H1 (cell line): ENCODE measurements around the gene ARHGEF11. TPM values are rescaled to one million over a fixed set of nuclear protein-coding genes. Genes with fewer than 3 reads are reported as not detected.

ENCODE experiments used
- ATF2 ChIP-seq: IDR thresholded peaks from 2 replicates; pipeline ENCODE4 v1.6.1; 2012; ENCODE audit warnings: low read length, inconsistent platforms
- BACH1 ChIP-seq: IDR thresholded peaks from 2 replicates; pipeline ENCODE4 v1.6.1; 2012; ENCODE audit warnings: low read length, improper control_type of control experiment
- CBX8 ChIP-seq: fragments of 300-800, 300-1000 bp; sonication (generic); IDR thresholded peaks from 2 replicates; pipeline ENCODE4 v1.7.1; 2016; ENCODE audit warnings: low read depth, low read length, borderline replicate concordance
- CEBPB ChIP-seq: IDR thresholded peaks from 2 replicates; pipeline ENCODE4 v1.6.1; 2012; ENCODE audit warnings: low read depth, low read length
- GABPA ChIP-seq: IDR thresholded peaks from 2 replicates; pipeline ENCODE4 v1.6.1; 2011; ENCODE audit warnings: mild to moderate bottlenecking, low read length, moderate library complexity, borderline replicate concordance; ENCODE audit not compliant: insufficient read depth
- HDAC6 ChIP-seq: IDR thresholded peaks from one replicate; pipeline ENCODE4 v1.7.1; 2012; ENCODE audit warnings: low read depth, mild to moderate bottlenecking, inconsistent platforms, low read length, moderate library complexity
- JUN ChIP-seq: IDR thresholded peaks from 2 replicates; pipeline ENCODE4 v1.6.1; 2011; ENCODE audit warnings: low read depth, mild to moderate bottlenecking, improper control_type of control experiment, low read length
- KDM4A ChIP-seq: IDR thresholded peaks from one replicate; pipeline ENCODE4 v1.7.1; 2012; ENCODE audit warnings: low read depth, mild to moderate bottlenecking, moderate library complexity, low read length, inconsistent platforms; ENCODE audit not compliant: severe bottlenecking
- KDM5A ChIP-seq: fragments of 200-600 bp; IDR thresholded peaks from 2 replicates; pipeline ENCODE4 v1.7.1; 2012; ENCODE audit warnings: mild to moderate bottlenecking, low read length, inconsistent platforms, mixed read lengths
- POU5F1 ChIP-seq: IDR thresholded peaks from 2 replicates; pipeline ENCODE4 v1.6.1; 2011; ENCODE audit warnings: low read depth, mild to moderate bottlenecking, low read length, moderate library complexity
- RAD21 ChIP-seq, 2 experiments: IDR thresholded peaks in 1 of 2; conservative IDR thresholded peaks in 1 of 2; 2 replicates each; pipeline ENCODE4 v1.6.1; 2011; ENCODE audit warnings: low read depth in 2 of 2, low read length in 2 of 2, improper control_type of control experiment in 1 of 2, inconsistent platforms in 1 of 2, mild to moderate bottlenecking in 1 of 2, moderate library complexity in 1 of 2
- RBBP5 ChIP-seq: IDR thresholded peaks from 2 replicates; pipeline ENCODE4 v1.7.1; 2012; ENCODE audit warnings: low read depth, mild to moderate bottlenecking, inconsistent platforms, low read length, moderate library complexity, borderline replicate concordance
- RNF2 ChIP-seq: fragments of 200-900, 300-1000 bp; sonication (generic); IDR thresholded peaks from 2 replicates; pipeline ENCODE4 v1.7.1; 2016; ENCODE audit warnings: borderline replicate concordance, low read depth, mild to moderate bottlenecking, antibody characterized with exemption, low read length; ENCODE audit not compliant: poor library complexity, severe bottlenecking; ENCODE audit errors: missing control alignments
- SIRT6 ChIP-seq: IDR thresholded peaks from one replicate; pipeline ENCODE4 v1.7.1; 2012; ENCODE audit warnings: low read length, inconsistent platforms
- SIX5 ChIP-seq: IDR thresholded peaks from 2 replicates; pipeline ENCODE4 v1.6.1; 2011; ENCODE audit warnings: mild to moderate bottlenecking, low read depth, low read length
- SP2 ChIP-seq: IDR thresholded peaks from 2 replicates; pipeline ENCODE4 v1.6.1; 2012; ENCODE audit warnings: mild to moderate bottlenecking, low read length, inconsistent platforms
- SP4 ChIP-seq: IDR thresholded peaks from 2 replicates; pipeline ENCODE4 v1.6.1; 2012; ENCODE audit warnings: low read length, inconsistent platforms
- TAF7 ChIP-seq: optimal IDR thresholded peaks from 2 replicates; pipeline ENCODE3; 2011; ENCODE audit warnings: low read depth, mild to moderate bottlenecking, inconsistent platforms, low read length, moderate library complexity, borderline replicate concordance
- USF2 ChIP-seq: IDR thresholded peaks from 2 replicates; pipeline ENCODE4 v1.6.1; 2011; ENCODE audit warnings: low read length, improper control_type of control experiment
- polyA plus RNA-seq, 7 experiments: library from polyadenylated mRNA; depleted of rRNA in 3 of 7; stranded (reverse) in 5 of 7; unstranded in 2 of 7; fragments of >200 nt in 5 of 7; fragments of 200-250 nt in 2 of 7; gene quantifications; 1 replicate in 5 of 7; 2 replicates in 1 of 7; 4 replicates in 1 of 7; pipeline versions ENCODE4 v1.2.1 to v1.2.3, GENCODE V29; 2011 to 2013; ENCODE audit warnings: missing spikeins in 2 of 7, mixed read lengths in 2 of 7
- total RNA-seq: library from RNA; stranded (reverse); fragmentation: NEBNext Ultra II Directional; extraction: Animal tissue kit (Norgen Biotek cat#: 25700); gene quantifications from 2 replicates; pipeline ENCODE4 v1.2.1, GENCODE V29; 2021
- TF ChIP-seq, protein P1 (sequence below): IDR thresholded peaks from 2 replicates; pipeline ENCODE4 v1.6.1; 2012; ENCODE audit warnings: inconsistent platforms

The ARHGEF11 gene
- total and polyA plus RNA-seq, 2 of the 8 experiments (the other 6 are each of a cell fraction or from before 2014, with no cell fraction given) = 19.9 to 33.1 TPM

GRCh38 chr1:156927215-156928042 lies 118.1 kb downstream of the ARHGEF11 start (continued):
- TF ChIP-seq USF2 (no peak), KDM4A (peak; percentile 92), SIRT6 (no peak), RNF2 (no peak), RAD21 (IDR thresholded peaks at IDR 0.05 in 1 of 2, conservative IDR thresholded peaks at IDR 0.05 in 1 of 2; ENCODE audit: low read depth in 2 of 2, low read length in 2 of 2) (peak; percentile 88 to 93), TAF7 (no peak), JUN (no peak), SP2 (no peak), KDM5A (no peak), SIX5 (no peak), GABPA (0 out of 2 replicates have a peak, but pooled peaks have one; percentile 58), HDAC6 (no peak), RBBP5 (0 out of 2 replicates have a peak, but pooled peaks have one; percentile 62), ATF2 (no peak), BACH1 (no peak), CEBPB (no peak), POU5F1 (no peak), CBX8 (no peak), SP4 (no peak)
- TF ChIP-seq, protein P1, sequence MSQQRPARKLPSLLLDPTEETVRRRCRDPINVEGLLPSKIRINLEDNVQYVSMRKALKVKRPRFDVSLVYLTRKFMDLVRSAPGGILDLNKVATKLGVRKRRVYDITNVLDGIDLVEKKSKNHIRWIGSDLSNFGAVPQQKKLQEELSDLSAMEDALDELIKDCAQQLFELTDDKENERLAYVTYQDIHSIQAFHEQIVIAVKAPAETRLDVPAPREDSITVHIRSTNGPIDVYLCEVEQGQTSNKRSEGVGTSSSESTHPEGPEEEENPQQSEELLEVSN = no peak; the same call in 1 of the 2 replicates
